WTC11 (cell line): ENCODE results near the gene OSMR. TPM values are rescaled to one million over a fixed set of nuclear protein-coding genes. Genes with fewer than 3 reads are reported as not detected.

Experiments
- ATAC-seq: fragments of 200-7000 bp; cut with Tn5 transposase; 2 replicates; pipeline ENCODE4 v1.10.0; 2021; ENCODE audit warnings: mild to moderate bottlenecking, moderate library complexity
- CTCF ChIA-PET: fragments of 300-600 bp; sonication (Branson Sonifier 250); formaldehyde crosslinking; loops from one replicate; lab custom pipeline; 2021; ENCODE audit warnings: antibody characterized with exemption; lab: Charles Lee
- POLR2A ChIA-PET: fragments of 350-600 bp; sonication (Branson Sonifier 250); formaldehyde crosslinking; loops from one replicate; lab custom pipeline; 2021; ENCODE audit warnings: antibody characterized with exemption; lab: Charles Lee
- DNase-seq: peaks from one replicate; pipeline ENCODE4 v3.0.0; 2021; ENCODE audit warnings: low spot score
- H3K27ac Mint-ChIP-seq: 2 replicates; pipeline ENCODE4 v1.8.0; 2021; ENCODE audit warnings: mixed read lengths
- H3K27me3 Mint-ChIP-seq: 2 replicates; pipeline ENCODE4 v1.8.0; 2021; ENCODE audit warnings: low read depth, mild to moderate bottlenecking, moderate library complexity, mixed read lengths
- H3K36me3 Mint-ChIP-seq: 2 replicates; pipeline ENCODE4 v1.8.0; 2021; ENCODE audit warnings: mixed read lengths
- H3K4me1 Mint-ChIP-seq: 2 replicates; pipeline ENCODE4 v1.8.0; 2022; ENCODE audit warnings: mixed read lengths
- H3K4me3 Mint-ChIP-seq: 2 replicates; pipeline ENCODE4 v1.8.0; 2021; ENCODE audit warnings: mild to moderate bottlenecking, moderate library complexity, mixed read lengths
- H3K9me3 Mint-ChIP-seq: 2 replicates; pipeline ENCODE4 v1.8.0; 2021; ENCODE audit warnings: mixed read lengths
- FOXJ3 ChIP-seq: sonication (generic); formaldehyde crosslinking; IDR thresholded peaks from 2 replicates; pipeline ENCODE4 v1.9.0; 2021; ENCODE audit warnings: missing genetic modification reagents, mild to moderate bottlenecking, borderline replicate concordance
- GABPB1 ChIP-seq: sonication (generic); formaldehyde crosslinking; IDR thresholded peaks from 2 replicates; pipeline ENCODE4 v1.8.1; 2023; ENCODE audit warnings: mild to moderate bottlenecking, missing genetic modification reagents
- GTF2I ChIP-seq: fragments of 250-450 bp; sonication (Bioruptor Pico); conservative IDR thresholded peaks from 2 replicates; pipeline ENCODE4 v1.4.0; 2021; ENCODE audit warnings: mild to moderate bottlenecking
- HMGA2 ChIP-seq: fragments of 250-450 bp; sonication (Bioruptor Pico); IDR thresholded peaks from 2 replicates; pipeline ENCODE4 v1.4.0; 2021; ENCODE audit warnings: mild to moderate bottlenecking, moderate library complexity
- JUN ChIP-seq: sonication (generic); formaldehyde crosslinking; IDR thresholded peaks from 2 replicates; pipeline ENCODE4 v1.8.0; 2023; ENCODE audit warnings: mild to moderate bottlenecking, missing genetic modification reagents
- MYBL2 ChIP-seq: sonication (generic); formaldehyde crosslinking; IDR thresholded peaks from 2 replicates; pipeline ENCODE4 v1.8.1; 2023; ENCODE audit warnings: mild to moderate bottlenecking, moderate library complexity, missing genetic modification reagents
- NFE2L1 ChIP-seq: sonication (generic); formaldehyde crosslinking; IDR thresholded peaks from 2 replicates; pipeline ENCODE4 v1.8.1; 2023; ENCODE audit warnings: missing genetic modification reagents
- SMAD3 ChIP-seq: sonication (generic); formaldehyde crosslinking; IDR thresholded peaks from 2 replicates; pipeline ENCODE4 v1.8.0; 2022; ENCODE audit warnings: missing genetic modification reagents, mild to moderate bottlenecking, borderline replicate concordance
- TEAD1 ChIP-seq: sonication (generic); formaldehyde crosslinking; IDR thresholded peaks from 2 replicates; pipeline ENCODE4 v1.8.0; 2022; ENCODE audit warnings: mild to moderate bottlenecking, missing genetic modification reagents
- ZNF263 ChIP-seq: sonication (generic); formaldehyde crosslinking; IDR thresholded peaks from 2 replicates; pipeline ENCODE4 v1.8.1; 2022; ENCODE audit warnings: low read depth, mild to moderate bottlenecking, moderate library complexity, missing genetic modification reagents
- ZNF396 ChIP-seq: fragments of 250-450 bp; sonication (Bioruptor Pico); IDR thresholded peaks from 2 replicates; pipeline ENCODE4 v1.8.0; 2021; ENCODE audit warnings: mild to moderate bottlenecking, moderate library complexity, borderline replicate concordance
- ZNF416 ChIP-seq: fragments of 250-450 bp; sonication (Bioruptor Pico); IDR thresholded peaks from 2 replicates; pipeline ENCODE4 v1.9.0; 2021; ENCODE audit warnings: mild to moderate bottlenecking, inconsistent platforms
- total RNA-seq: library from RNA; stranded (reverse); gene quantifications from 3 replicates; pipeline ENCODE4 v1.2.3, GENCODE V29; 2021
- TF ChIP-seq, protein P1 (sequence below): sonication (generic); formaldehyde crosslinking; IDR thresholded peaks from 2 replicates; pipeline ENCODE4 v1.8.1; 2022; ENCODE audit warnings: missing genetic modification reagents, borderline replicate concordance
- TF ChIP-seq, protein P2 (sequence below): fragments of 250-450 bp; sonication (Bioruptor Pico); IDR thresholded peaks from 2 replicates; pipeline ENCODE4 v1.9.0; 2021; ENCODE audit warnings: mild to moderate bottlenecking, borderline replicate concordance
- TF ChIP-seq, protein P3 (sequence below): sonication (generic); formaldehyde crosslinking; IDR thresholded peaks from 2 replicates; pipeline ENCODE4 v1.8.1; 2023; ENCODE audit warnings: mild to moderate bottlenecking, missing genetic modification reagents, moderate library complexity
- TF ChIP-seq, protein P4 (sequence below): sonication (generic); formaldehyde crosslinking; IDR thresholded peaks from 2 replicates; pipeline ENCODE4 v1.8.1; 2023; ENCODE audit warnings: mild to moderate bottlenecking, moderate library complexity, missing genetic modification reagents
- TF ChIP-seq, protein P5 (sequence below): fragments of 250-450 bp; sonication (Bioruptor Pico); conservative IDR thresholded peaks from 2 replicates; pipeline ENCODE4 v1.9.0; 2021; ENCODE audit warnings: mild to moderate bottlenecking
- TF ChIP-seq, protein P6 (sequence below): sonication (generic); formaldehyde crosslinking; IDR thresholded peaks from 2 replicates; pipeline ENCODE4 v1.8.0; 2022; ENCODE audit warnings: mild to moderate bottlenecking, missing genetic modification reagents
- TF ChIP-seq, protein P7 (sequence below): sonication (generic); formaldehyde crosslinking; IDR thresholded peaks from 2 replicates; pipeline ENCODE4 v1.8.1; 2023; ENCODE audit warnings: mild to moderate bottlenecking, missing genetic modification reagents, moderate library complexity
- TF ChIP-seq, protein P8 (sequence below): sonication (generic); formaldehyde crosslinking; IDR thresholded peaks from 2 replicates; pipeline ENCODE4 v1.8.1; 2022; ENCODE audit warnings: low read depth, missing genetic modification reagents, borderline replicate concordance

OSMR gene
- total RNA-seq, 1 experiment from 2014 or later: 2.3 TPM

DNA sequence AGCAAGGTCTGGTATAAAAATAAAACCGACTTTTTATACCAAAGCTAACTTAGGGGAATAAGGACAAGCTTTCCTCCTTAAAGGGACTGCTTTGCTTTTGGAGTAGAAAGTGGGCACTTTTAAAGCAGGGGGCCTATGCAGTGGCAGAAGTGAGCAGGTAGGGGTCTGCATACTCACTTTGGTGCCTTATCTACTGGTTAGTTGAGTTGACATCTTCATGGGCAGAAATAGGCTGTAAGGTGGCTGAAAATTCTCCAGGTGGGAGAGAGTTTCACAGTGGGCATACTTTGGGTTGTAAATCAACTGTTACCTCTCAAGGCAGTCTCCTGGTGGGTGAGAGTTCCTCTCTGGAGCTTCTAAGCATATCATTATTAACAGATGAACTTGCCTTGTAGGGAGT lies 24.8 kb downstream of the OSMR start:
- Mint-ChIP-seq H3K4me1 (peaks cover 15% of the 10 kb centered on the region), H3K27ac (no peak overlapping the region), H3K36me3 (no peaks in the 10 kb centered on the region; the same call in 1 of the 2 replicates)
- no peak for DNase-seq
- TF ChIP-seq ZNF263 (CRISPR knock-in tag) (no peak), JUN (CRISPR knock-in tag) (no peak), SMAD3 (CRISPR knock-in tag) (no peak), GTF2I (CRISPR knock-in tag) (no peak), GABPB1 (CRISPR knock-in tag) (no peak), HMGA2 (CRISPR knock-in tag) (no peak), MYBL2 (CRISPR knock-in tag) (no peak), TEAD1 (no peak), ZNF396 (CRISPR knock-in tag) (no peak), ZNF416 (CRISPR knock-in tag) (no peak), NFE2L1 (CRISPR knock-in tag) (no peak), FOXJ3 (no peak)
- TF ChIP-seq, protein P1, sequence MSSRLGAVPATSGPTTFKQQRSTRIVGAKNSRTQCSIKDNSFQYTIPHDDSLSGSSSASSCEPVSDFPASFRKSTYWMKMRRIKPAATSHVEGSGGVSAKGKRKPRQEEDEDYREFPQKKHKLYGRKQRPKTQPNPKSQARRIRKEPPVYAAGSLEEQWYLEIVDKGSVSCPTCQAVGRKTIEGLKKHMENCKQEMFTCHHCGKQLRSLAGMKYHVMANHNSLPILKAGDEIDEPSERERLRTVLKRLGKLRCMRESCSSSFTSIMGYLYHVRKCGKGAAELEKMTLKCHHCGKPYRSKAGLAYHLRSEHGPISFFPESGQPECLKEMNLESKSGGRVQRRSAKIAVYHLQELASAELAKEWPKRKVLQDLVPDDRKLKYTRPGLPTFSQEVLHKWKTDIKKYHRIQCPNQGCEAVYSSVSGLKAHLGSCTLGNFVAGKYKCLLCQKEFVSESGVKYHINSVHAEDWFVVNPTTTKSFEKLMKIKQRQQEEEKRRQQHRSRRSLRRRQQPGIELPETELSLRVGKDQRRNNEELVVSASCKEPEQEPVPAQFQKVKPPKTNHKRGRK (CRISPR knock-in tag): no peak
- TF ChIP-seq, protein P2, sequence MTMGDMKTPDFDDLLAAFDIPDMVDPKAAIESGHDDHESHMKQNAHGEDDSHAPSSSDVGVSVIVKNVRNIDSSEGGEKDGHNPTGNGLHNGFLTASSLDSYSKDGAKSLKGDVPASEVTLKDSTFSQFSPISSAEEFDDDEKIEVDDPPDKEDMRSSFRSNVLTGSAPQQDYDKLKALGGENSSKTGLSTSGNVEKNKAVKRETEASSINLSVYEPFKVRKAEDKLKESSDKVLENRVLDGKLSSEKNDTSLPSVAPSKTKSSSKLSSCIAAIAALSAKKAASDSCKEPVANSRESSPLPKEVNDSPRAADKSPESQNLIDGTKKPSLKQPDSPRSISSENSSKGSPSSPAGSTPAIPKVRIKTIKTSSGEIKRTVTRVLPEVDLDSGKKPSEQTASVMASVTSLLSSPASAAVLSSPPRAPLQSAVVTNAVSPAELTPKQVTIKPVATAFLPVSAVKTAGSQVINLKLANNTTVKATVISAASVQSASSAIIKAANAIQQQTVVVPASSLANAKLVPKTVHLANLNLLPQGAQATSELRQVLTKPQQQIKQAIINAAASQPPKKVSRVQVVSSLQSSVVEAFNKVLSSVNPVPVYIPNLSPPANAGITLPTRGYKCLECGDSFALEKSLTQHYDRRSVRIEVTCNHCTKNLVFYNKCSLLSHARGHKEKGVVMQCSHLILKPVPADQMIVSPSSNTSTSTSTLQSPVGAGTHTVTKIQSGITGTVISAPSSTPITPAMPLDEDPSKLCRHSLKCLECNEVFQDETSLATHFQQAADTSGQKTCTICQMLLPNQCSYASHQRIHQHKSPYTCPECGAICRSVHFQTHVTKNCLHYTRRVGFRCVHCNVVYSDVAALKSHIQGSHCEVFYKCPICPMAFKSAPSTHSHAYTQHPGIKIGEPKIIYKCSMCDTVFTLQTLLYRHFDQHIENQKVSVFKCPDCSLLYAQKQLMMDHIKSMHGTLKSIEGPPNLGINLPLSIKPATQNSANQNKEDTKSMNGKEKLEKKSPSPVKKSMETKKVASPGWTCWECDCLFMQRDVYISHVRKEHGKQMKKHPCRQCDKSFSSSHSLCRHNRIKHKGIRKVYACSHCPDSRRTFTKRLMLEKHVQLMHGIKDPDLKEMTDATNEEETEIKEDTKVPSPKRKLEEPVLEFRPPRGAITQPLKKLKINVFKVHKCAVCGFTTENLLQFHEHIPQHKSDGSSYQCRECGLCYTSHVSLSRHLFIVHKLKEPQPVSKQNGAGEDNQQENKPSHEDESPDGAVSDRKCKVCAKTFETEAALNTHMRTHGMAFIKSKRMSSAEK (CRISPR knock-in tag): no peak
- TF ChIP-seq, protein P3, sequence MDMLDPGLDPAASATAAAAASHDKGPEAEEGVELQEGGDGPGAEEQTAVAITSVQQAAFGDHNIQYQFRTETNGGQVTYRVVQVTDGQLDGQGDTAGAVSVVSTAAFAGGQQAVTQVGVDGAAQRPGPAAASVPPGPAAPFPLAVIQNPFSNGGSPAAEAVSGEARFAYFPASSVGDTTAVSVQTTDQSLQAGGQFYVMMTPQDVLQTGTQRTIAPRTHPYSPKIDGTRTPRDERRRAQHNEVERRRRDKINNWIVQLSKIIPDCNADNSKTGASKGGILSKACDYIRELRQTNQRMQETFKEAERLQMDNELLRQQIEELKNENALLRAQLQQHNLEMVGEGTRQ: no peak
- TF ChIP-seq, protein P4, sequence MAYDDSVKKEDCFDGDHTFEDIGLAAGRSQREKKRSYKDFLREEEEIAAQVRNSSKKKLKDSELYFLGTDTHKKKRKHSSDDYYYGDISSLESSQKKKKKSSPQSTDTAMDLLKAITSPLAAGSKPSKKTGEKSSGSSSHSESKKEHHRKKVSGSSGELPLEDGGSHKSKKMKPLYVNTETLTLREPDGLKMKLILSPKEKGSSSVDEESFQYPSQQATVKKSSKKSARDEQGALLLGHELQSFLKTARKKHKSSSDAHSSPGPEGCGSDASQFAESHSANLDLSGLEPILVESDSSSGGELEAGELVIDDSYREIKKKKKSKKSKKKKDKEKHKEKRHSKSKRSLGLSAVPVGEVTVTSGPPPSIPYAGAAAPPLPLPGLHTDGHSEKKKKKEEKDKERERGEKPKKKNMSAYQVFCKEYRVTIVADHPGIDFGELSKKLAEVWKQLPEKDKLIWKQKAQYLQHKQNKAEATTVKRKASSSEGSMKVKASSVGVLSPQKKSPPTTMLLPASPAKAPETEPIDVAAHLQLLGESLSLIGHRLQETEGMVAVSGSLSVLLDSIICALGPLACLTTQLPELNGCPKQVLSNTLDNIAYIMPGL (CRISPR knock-in tag): no peak
- TF ChIP-seq, protein P5, sequence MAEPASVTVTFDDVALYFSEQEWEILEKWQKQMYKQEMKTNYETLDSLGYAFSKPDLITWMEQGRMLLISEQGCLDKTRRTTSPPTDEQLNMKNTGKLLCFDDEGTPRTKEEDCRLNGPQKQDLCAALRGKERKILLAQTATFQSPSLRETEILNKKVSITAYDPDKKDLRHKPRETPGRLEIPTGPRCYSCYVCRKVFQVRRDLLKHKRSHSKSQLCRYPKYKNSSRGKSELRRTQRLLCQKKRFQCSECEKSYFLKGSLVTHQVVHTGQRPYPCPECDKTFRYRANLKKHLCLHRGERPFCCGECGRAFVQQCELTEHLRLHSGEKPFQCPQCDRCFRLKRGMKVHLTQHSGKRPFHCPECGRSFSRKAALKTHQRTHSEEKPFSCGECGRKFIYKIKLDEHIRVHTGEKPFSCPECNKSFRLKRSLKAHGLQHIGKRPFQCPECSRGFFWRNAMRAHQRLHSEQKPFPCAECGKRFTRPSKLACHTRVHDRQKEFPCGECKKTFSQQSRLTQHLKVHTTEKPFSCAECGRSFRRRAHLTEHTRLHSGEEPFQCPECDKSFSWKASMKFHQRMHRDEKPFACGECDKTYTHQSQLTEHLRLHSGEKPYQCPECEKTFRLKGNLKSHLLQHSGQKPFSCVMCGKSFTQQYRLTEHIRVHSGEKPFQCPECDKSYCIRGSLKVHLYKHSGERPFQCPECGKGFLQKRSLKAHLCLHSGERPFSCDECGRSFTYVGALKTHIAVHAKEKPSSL (CRISPR knock-in tag): no peak
- TF ChIP-seq, protein P6, sequence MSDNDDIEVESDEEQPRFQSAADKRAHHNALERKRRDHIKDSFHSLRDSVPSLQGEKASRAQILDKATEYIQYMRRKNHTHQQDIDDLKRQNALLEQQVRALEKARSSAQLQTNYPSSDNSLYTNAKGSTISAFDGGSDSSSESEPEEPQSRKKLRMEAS (CRISPR knock-in tag): no peak
- TF ChIP-seq, protein P7, sequence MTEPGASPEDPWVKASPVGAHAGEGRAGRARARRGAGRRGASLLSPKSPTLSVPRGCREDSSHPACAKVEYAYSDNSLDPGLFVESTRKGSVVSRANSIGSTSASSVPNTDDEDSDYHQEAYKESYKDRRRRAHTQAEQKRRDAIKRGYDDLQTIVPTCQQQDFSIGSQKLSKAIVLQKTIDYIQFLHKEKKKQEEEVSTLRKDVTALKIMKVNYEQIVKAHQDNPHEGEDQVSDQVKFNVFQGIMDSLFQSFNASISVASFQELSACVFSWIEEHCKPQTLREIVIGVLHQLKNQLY (CRISPR knock-in tag): no peak
- TF ChIP-seq, protein P8, sequence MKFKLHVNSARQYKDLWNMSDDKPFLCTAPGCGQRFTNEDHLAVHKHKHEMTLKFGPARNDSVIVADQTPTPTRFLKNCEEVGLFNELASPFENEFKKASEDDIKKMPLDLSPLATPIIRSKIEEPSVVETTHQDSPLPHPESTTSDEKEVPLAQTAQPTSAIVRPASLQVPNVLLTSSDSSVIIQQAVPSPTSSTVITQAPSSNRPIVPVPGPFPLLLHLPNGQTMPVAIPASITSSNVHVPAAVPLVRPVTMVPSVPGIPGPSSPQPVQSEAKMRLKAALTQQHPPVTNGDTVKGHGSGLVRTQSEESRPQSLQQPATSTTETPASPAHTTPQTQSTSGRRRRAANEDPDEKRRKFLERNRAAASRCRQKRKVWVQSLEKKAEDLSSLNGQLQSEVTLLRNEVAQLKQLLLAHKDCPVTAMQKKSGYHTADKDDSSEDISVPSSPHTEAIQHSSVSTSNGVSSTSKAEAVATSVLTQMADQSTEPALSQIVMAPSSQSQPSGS (CRISPR knock-in tag): no peak
- TF ChIP-seq, all 79 proteins: peak for 0
- ATAC-seq: peak; percentile 75
- Mint-ChIP-seq H3K4me3 (no peak overlapping the region), H3K9me3 (peaks cover 8% of the 10 kb centered on the region), H3K27me3 (no peaks in the 10 kb centered on the region)
- CTCF ChIA-PET: interaction anchor here (0.6 to 1.1 kb wide), 3 partner anchors 51 to 429 kb away, joined by 3 to 6 read pairs (median 3); no protein-coding TSS in a partner anchor
- POLR2A ChIA-PET: no interaction called here
